Esophagus squamous epithelium (tissue), 4 donors: ENCODE data around the gene ABHD12.

Experiments
- POLR2A ChIP-seq, 4 donors: fragments of 450-650 bp; IDR thresholded peaks; one replicate each; pipeline ENCODE4 v1.6.1; 2017; ENCODE audit warnings: antibody characterized with exemption in 4 of 4, mild to moderate bottlenecking in 4 of 4, moderate library complexity in 3 of 4
- TF ChIP-seq, protein P1 (sequence below), 6 experiments: fragments of 450-650 bp in 4 of 6; fragments of 200-600 bp in 2 of 6; sonication (generic) in 2 of 6; IDR thresholded peaks; one replicate each; pipeline ENCODE4 v1.5.1; 2016 to 2019; ENCODE audit warnings: antibody characterized with exemption in 6 of 6, mild to moderate bottlenecking in 4 of 6, moderate library complexity in 4 of 6

DNA sequence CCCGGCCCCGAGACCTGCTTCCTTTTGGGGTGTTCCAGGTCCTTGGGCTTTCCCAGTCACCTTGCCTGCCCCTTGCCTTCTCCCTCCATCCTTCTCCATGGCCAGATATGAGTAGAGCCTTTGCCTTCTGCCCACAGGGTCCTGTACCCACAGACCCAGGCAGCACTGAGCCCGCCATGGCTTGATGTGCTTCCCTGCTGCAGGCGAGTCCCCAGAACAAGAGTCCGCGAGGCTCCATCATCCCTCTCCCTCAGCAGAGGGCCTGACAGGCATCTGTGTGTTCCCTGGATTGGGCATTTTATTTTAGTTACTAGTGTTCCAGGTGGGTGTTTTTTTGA lies 120.8 kb downstream of the ABHD12 start:
- TF ChIP-seq, protein P1, sequence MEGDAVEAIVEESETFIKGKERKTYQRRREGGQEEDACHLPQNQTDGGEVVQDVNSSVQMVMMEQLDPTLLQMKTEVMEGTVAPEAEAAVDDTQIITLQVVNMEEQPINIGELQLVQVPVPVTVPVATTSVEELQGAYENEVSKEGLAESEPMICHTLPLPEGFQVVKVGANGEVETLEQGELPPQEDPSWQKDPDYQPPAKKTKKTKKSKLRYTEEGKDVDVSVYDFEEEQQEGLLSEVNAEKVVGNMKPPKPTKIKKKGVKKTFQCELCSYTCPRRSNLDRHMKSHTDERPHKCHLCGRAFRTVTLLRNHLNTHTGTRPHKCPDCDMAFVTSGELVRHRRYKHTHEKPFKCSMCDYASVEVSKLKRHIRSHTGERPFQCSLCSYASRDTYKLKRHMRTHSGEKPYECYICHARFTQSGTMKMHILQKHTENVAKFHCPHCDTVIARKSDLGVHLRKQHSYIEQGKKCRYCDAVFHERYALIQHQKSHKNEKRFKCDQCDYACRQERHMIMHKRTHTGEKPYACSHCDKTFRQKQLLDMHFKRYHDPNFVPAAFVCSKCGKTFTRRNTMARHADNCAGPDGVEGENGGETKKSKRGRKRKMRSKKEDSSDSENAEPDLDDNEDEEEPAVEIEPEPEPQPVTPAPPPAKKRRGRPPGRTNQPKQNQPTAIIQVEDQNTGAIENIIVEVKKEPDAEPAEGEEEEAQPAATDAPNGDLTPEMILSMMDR (IDR thresholded peaks at IDR 0.05): no peak
- TF ChIP-seq POLR2A (IDR thresholded peaks at IDR 0.05): no peak
